Femur (tissue), 1 donor: ENCODE results near the gene PDE2A.
A peak's percentile ranks its signal among the peaks of the same experiment; 100 is the strongest.

ENCODE experiments used
- DNase-seq: peaks from one replicate; pipeline ENCODE4 v3.0.0-alpha.2; 2017

PDE2A gene

DNA sequence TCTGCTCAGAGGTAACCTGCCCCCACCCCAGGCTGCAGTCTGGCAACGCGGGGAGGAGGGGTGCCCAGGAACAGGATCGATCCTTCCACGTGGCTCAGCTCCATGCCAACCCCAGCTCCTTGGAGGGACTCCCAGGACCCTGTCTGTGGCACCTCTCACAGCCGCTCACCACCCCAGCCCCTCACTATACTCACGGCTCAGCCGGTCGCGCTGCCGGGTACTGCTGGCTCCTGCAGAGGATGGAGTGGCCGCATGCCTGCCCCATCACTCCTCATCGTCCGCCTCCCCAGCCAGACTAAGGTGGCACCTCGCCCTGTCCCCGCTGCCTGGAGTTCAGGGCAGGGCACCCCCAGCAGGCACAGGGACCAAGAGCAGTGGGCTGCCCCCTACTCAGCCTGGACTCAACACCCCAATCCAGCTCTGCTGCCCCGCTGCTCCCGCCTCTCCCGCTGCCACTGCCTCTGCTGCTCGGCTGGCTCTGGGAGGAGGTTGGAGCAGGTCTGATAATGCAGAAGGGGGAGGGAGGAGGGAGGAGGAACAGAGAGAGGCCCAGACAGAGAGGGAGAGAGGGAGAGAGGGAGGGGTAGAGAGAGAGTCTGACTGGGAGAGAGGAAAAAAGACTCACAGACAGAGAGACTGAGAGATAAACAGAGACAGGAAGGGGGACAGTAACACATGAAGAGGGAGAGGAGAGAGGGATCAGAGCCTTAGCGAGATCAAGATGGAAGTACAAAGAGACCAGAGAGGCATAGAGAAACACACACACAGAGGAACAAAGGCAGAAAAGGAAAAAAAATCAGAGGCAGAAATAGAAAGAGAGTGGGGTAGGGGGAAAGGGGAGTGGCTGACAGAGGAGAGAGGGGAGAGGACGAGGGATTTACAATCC, at the start of gene PDE2A:
TSS of gene PDE2A (minus strand) at position 480 of the 886 bp plus-strand sequence. CDS start at position 265, 215 bp downstream.
- DNase-seq = no peak

DNA sequence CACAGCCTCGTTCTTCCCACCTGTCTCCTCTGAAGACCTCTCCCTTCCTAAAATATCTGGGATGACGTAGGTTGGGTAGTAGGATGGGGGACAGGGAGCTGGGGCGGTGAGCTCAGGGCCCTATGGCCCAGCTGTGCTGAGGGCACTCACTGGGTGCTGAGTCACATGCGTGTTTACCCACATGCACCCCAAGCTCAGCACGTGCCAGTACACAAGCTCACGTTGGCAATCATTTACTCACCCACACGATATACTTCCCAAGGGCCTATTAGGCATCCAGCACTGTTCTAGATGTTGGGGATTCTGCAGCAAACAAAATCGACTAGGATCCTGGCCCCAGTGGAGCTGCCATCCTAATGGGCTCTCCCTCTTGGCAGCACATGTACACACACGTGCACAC, 49.3 kb upstream of the PDE2A start:
- no peak for DNase-seq

DNA sequence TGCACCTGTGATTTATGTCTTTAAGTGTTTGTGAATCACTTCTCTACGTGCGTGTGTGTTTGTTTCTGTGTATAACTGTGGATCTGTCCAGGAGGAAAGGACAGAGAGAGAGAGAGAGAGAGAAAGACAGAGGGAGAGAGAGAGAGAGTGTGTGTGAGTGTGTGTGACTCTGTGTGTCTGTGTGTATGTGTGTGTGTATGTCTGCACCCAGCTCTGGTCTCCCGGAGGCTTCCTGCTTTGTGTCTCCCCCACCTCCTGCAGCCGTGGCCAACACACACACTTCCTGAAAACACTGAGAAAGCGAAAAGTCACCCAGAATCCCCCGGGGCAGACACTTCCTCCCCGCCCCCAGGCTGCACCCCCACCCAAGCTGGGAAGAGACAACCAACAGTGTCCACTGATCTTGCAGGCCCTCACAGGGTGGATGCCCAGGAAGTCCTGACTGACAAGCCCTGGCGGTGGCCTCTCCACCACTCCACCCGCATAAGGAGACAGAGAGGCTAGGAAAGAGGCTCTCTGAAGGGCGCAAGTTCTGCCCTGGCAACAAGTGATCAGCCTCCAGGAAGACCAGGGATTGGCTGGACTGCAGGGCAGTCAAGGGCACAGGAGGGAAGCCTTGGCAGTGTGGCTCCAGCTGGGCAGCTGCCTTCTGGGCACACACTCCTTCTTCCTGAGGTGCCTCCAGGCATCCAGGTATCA, 48.0 kb upstream of the PDE2A start:
- peak; percentile 94 for DNase-seq

DNA sequence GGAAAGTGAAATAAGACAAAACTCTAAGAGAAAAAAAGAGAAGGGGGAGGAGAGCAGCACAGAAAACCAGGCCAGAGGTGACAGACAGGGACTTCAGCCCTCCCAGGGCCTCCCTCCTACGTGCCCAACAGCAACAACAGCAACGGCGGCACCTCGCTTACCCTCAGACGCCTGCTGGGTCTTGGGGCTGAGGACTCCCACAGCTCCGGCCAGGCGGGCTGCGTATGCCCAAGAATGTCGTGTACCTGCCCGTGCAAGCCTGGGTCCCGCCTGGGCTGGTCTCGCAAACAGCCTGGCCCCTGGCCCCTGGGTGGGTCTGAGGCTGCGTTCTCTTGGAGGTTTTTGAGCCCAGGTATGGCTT, 47.4 kb upstream of the PDE2A start:
- DNase-seq = no peak

DNA sequence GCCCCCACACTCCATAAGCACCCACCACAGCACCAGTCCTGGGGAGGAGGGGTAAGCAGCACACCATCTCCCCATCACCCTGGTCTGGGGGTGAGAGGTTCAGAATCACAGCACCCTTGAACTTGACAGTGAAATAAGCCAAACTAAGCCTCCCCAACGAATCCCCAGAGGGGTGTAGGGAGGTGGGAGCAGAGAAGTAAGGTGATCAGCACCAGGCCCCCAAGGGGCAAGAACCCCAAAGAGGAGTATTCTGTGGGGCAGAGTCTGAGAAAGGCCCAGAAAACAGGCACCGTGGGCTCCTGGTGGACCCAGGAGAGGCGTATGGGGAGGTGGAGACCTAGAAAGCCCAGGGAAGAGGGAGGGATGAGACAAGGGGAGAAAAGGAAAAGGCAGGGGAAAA, 47.1 kb upstream of the PDE2A start:
- DNase-seq = no peak

DNA sequence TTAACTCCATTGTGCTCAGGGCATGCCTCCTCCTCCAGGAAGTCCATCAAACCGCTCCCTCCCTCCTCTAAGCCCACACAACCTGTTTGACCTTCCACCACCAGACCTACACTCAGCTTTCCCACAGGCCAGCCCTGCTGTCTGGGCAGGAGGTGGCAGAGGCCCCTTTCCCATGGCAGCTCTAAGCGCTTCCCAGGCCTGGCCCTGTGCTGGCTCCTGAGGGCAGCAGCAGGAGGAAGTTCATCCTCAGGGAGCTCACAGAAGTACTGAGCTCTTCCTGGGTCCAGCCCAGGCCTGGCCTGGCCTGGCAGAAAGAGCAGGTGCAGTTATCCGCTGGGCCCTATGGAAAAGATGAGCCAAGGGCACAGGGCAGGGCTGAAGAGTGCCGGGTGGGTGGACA, 46.6 kb upstream of the PDE2A start:
- no peak for DNase-seq

DNA sequence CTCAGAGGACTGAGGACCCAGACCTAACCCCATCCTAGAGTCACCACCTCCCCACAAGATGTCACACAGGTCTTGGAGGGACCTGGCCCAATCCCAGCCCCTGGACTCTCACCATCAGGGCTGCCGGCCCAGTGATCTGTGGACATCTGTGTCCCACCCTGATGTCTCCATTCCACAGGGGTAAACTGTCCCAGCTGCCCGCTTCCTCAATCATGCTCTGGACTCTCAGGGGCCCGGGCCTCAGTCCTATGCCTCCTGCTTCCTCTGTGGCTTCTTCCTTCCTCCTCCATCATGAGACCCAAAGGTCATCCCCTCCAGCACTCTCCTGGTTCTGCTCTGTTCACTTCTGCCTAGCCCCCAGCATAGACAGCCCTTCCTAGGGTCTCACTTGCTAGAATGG, 45.8 kb upstream of the PDE2A start:
- no peak for DNase-seq

DNA sequence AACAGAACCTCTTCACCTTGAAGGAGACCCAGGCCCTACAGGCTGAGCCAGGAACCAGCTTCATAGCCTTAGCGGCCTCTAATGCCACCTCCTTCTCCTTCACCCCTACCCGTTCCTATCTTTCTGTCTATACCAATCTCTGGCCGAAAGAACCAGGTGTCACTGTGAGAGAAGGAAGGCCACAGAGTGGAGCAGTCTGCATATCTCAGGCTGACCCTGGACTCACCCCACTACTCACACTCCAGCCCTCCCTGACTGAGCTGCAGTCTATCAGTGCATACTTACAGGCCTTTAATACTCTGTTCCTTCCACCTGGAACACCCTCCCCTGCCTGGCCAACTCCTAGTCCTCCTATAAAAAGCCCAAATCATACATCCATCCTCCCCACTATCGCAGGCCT, 45.3 kb upstream of the PDE2A start:
- DNase-seq = no peak

DNA sequence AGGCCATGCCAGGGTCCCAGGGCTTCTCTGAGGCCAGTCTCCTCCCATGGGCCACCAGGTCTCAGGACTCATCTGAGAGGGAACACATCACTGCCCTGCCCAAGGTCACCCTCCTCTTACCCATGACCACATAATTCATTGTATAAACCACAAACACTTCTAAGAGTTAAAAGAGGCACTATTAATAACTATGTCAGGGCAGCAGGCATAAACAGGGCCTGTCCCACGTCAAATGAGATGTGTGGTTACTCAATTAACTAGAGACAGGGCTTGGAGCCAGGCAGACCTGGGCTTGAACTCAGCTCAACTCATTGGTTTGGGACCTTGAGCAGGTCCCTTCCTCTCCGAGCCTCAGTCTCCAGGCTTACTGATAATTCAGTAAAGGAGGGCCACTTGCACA, 44.9 kb upstream of the PDE2A start:
- DNase-seq = no peak

DNA sequence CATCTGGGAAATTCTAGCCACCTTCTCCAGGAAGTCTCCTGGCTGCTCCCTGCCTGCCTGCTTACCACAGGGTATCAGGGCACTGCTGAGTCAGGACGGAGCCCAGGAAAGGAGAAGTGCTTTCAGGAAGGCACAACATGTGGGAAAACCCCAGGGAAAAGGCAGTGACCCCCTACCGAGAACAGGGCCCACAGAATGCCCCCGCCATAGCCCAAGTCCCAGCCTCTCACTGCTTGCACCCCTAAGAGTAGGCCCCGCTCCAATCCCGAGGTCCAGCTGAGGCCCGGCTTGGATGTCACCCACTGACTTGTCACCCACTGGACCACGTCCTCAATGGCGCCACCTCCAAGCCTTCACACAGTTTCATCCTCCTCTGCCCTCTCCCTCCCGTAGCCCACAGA, 43.9 kb upstream of the PDE2A start:
- DNase-seq = no peak

DNA sequence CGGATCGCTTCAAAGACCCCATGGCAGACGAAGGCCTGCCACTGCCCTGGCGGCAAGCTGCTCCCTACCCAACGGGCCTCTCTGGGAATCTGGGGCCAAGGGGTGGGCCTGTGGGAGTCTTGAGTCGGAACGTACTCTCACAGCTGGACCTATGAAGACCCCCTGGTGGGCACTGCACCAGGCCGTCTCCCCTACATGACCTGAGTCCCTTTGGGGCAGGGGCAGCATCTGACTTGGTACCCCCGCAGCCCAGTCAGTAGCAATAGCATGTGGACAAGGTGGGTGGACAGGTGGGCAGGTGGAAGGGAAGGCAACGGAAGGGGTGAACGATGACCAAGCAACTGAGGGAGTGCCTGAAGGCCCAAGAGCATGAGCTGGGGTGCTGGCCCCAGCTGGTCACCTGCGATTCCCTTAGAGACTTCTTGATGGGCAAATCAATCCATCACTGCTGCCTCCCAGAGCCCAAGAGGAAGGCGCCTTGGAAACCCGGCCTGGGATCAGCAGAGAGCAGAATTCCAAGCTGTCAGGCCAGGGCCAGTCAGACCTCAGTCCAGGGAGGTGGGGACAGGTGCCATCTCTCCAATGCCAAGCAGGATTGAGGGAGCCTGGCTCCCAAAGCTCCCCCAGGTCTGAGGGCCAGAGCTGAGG, 42.7 kb upstream of the PDE2A start:
- no peak for DNase-seq

DNA sequence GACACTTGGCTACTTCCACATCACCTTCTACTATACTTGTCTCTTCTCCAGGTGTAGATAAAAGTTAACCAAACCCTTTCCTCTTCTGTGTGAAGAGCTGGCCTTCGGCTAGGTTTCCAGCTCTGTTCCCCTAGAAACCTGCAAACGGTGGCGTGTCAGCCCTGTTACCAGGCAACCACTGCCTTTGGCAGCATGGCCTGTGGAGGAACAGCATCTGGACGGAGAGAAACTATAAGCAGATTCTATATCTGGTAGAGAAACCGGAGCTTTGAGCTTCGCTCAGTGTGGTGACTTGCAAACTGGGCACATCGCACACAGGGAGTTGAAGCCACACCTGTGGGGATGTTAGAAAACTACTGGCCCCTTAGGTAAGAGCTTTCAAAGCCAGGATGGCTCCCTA, 42.1 kb upstream of the PDE2A start:
- peak; percentile 85 for DNase-seq

DNA sequence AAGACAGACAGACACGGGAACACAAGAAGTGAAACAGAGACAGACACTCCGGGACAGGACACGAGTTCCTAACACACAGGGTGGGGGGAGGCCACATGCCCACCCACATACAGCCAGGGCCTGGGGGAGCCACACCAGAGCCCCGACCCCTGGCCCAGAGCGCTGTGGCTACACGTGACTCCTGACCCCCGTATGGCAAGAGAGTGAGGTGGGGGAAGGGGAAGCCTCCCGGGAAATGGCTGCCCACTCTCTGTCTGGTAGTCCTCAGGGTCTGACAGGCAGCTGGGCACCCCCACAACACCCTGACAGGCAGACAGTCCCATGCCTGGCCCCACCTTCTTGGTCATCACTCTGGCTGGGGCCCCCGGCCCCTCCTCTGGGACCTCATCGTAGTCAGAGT, 38.6 kb upstream of the PDE2A start:
- DNase-seq = no peak

DNA sequence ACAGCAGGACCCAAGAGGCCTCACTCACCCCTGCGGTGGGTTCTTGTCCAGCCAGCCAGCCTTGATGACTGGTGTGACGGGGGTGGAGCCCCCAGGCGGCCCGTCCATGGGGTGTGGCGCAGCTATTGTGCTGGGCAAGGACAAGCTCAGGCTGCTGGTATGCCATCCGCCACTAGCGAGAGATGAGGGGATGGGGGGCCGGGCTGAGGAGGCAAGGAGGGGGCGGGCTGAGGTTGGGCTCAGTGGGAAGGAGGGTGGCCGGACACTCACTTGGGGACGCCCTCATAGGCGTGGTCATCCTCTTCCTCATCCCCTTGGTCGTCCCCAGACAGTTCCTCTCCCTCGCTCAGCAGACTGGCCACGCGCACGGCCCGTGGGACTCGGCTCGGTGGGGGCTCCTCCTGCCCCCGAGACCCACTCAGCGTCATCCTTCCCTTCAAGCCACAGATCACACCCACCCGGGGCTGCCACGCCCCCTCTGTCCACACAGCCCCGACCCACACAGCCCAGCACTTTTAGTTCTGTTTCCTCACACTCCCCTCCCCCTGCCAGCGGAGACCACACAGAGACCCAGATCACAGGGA, 38.0 kb upstream of the PDE2A start:
- peak; percentile 66 for DNase-seq

DNA sequence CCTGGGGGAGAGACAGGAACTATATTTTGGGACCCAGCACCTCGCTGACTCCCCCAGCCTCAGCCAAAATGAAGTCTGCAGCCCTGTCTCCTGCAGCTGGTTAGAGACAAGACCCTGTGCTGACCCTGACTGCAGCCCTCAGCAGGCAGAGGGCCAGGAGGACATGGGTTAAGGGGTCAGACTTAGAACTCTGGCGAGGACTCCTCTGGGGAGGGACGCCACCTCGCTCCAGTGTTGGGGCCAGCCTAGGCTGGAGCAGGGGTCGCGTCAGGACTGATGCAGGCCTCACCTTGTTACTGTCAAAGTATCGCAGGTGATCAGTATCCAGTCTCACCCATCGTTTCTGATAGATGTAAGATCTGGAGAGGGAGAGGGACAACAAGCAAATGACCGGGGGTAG, 36.9 kb upstream of the PDE2A start:
- DNase-seq = no peak

DNA sequence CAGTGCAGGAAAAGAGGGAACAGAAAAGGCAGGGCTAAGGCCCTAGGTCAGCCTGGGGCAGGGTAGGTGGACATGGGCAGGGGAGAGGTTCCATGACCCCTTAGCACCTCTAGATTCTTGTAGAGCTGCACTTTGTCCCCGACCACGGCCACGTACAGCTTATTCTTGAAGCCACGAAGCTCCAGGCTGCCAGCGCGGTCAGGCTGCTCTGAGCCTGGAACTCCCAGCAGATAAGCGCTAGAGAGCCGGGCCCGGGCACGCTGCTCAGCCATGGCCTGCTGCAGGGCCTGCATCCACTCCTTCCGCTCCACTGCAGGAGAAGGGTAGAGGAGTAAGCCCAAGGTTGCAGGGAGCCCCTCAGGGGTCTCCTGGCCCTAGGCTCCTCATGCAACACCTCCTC, 36.1 kb upstream of the PDE2A start:
- DNase-seq = no peak

DNA sequence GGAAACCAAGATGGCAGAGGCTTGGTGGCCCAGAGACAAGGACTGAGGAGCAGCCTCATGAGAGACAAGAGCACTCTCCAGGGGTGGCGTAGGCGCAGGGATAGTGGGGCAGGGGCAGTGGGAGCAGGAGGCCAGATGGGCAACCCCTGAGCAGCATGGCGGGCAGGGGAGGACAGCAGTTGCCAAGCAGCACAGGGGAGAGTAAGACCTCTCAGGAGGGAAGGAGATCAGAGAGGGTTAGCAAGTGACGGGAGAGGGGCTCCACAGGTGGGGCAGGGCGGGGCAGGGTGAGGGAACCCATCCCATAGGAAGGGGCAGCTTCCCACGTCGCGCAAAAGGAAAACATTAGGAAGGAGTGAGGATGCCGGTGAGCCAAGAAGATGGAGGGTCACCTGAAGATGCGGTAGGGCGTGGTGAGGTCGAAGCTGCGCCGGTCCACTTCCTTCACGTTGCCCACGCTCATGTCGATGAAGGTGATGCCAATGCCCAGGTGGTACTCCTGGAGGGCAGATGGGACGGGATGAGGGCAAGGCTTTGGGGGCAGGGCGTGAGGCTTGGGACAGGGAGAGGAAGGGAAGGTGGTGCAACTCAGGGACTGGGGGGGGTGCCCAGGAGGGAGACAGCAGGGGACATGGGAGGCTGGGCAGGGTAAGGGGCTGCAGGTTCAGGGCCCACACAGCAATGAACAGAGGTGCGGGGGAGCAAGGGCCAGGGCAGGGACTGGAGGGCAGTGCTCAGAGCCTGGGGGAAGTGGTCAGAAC, 35.4 kb upstream of the PDE2A start:
- DNase-seq = no peak

DNA sequence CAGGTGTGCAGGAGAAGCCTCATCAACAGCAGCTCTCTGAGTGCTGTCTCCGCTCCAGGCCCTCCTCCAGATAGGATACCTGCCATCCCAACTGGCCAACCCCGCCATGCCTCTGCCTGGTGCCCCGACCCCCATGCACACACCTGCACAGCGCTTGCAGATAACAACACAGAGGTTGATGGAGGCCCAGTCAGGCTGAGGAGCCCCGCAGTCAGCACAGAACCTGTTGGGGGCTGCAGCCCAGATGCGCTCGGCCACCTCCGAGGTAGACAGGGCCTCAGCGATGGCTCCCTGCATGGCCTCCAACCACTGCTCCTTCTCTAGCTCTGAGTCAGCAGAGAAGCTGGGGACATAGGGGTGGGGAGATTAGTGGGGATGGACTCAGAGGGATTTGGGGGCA, 32.8 kb upstream of the PDE2A start:
- no peak for DNase-seq

DNA sequence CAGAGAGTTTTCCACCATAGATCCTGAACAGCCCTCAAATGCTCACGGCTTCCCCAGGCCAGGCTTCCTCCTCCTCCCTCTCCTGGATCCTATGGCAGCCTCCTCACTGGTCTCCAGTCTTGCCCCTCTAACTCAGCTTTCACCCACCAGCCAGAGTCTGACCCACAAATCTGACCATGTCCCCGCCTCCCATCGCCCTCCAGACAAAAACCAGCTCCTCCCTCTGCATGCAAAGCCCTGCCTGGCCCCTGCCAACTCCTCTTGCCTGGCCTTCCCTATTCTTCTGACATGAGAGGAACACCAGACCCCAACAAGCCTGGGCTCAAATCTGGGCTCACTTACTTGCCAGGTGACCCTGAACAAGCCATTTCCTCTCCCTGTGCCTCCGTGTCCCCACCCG, 32.4 kb upstream of the PDE2A start:
- no peak for DNase-seq

DNA sequence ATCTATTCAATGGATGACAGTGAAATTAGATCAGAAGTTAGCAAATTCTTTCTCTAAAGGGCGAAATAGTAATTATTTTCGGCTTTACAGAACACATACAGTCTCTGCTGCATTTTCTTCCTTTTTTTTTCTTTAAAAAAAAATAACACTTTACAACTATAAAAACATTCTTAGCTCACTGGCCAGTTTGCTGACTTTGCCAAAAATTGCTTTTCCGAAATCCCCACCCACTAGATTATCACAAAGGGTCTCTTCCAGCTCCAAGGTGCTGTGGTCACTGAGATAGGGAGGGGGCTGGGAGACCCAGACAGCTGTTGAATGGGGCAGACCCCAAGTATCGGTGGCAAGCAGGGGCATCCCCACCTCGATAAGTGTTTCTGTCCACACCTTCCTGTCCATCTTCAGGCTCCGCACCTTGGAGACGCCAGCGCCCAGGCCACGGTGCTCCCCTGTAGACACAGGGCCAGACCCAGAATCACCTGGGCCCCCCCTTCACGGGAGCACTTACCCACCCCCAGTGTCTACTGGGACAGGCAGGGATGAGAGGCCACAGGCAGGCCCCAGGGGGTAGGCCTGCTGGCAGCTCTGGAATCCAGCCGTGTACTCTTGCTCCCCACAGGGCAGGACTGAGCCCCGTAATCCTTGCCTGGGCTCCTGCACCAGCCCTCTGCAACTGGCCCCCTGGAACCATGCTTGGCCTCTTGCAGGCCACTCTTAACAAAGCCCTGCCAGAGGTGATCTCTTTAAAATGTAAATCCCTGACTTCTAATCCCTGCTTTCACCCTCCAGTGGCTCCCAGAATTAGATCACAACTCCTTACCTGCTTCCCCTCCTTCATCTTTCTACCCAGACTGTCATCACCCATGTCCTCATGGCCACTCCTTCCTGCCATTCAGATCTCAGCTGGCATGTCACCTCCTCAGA, 31.5 kb upstream of the PDE2A start:
- no peak for DNase-seq

DNA sequence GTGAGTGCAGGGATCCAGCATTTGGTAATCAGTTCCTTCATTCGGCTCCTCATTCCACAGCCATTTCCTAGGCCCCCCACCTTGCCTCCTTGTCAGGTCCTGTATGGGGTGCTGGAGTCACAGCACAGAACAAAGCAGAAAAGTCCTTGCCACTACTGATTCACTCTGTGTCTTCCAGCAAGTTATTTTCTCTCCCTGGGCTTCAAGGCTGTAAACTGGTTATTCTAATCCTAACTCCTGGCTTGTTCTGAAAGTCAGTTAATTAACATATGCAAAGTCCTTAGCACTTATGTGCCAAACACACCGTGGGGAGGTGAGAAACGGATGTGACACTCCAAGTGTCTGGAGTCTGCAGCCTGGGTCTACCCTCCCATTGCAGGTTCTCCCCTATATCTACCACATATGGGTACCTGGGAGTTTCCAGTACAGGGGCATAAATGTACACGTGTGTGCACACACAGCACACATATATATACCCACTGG, 30.6 kb upstream of the PDE2A start:
- no peak for DNase-seq
